ENCODE data around the gene UPK1A. TPM values are rescaled to one million over a fixed set of nuclear protein-coding genes. Genes with fewer than 3 reads are reported as not detected.
"Not testable (repeated sequence)": the region's sequence is repeated elsewhere in the genome, so short reads cannot be mapped to it uniquely, and the experiment has no call there.

Gene UPK1A
- polyA plus RNA-seq, 3 donors from 2014 or later: not detected

- no peak overlapping the region for H3K27ac Mint-ChIP-seq
- H3K4me3 Mint-ChIP-seq: no peak overlapping the region
- no peaks in the 10 kb centered on the region for H3K9me3 Mint-ChIP-seq
- H3K4me1 Mint-ChIP-seq: peaks cover 6 to 8% of the 10 kb centered on the region in 2 donors
- DNase-seq: no peak
- H3K27me3 Mint-ChIP-seq (ENCODE audit: low read depth in 3 of 3): peaks cover 5 to 14% (median 11%) of the 10 kb centered on the region in 3 donors
- no peaks in the 10 kb centered on the region for H3K36me3 Mint-ChIP-seq
Observed at GRCh38 chr19:35675589-35676140, 9.3 kb downstream of the UPK1A start.

- H3K4me3 Mint-ChIP-seq: no peak overlapping the region
- no peaks in the 10 kb centered on the region for H3K9me3 Mint-ChIP-seq
- no peak for DNase-seq
- H3K27ac Mint-ChIP-seq: no peak overlapping the region
- H3K36me3 Mint-ChIP-seq: no peaks in the 10 kb centered on the region
- H3K27me3 Mint-ChIP-seq (ENCODE audit: low read depth in 3 of 3): peaks cover 0 to 2% (median 1%) of the 10 kb centered on the region in 3 donors
- no peaks in the 10 kb centered on the region for H3K4me1 Mint-ChIP-seq
Observed at GRCh38 chr19:35689836-35690235, 23.5 kb downstream of the UPK1A start.

GRCh38 chr19:35691106-35691505 lies 24.8 kb downstream of the UPK1A start:
- not testable (repeated sequence) for H3K36me3 Mint-ChIP-seq; DNase-seq; H3K27me3 Mint-ChIP-seq (ENCODE audit: low read depth in 3 of 3); H3K4me1 Mint-ChIP-seq; H3K9me3 Mint-ChIP-seq; H3K27ac Mint-ChIP-seq; H3K4me3 Mint-ChIP-seq

DNA sequence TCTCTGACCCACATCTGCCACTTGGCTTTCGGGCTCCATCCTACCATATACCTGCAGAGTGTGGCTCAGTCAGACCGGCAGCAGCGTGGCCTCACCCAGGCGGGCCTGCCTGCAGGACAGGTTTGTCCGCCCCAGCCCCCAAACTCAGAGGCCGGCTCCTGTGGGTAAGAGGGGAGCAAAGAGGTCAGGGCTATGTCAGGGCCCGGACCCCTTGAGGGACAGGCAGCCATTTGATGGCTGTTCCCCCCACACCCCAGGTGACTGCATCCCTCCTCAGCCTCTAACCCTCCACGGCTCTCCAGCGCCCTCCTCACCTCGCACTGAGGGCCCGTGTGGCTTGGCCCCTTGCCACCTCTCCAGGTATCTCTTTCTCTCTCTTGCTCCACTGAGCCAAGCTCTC lies 25.7 kb downstream of the UPK1A start:
- no peak for DNase-seq
- peaks cover 0 to 1% (median 0%) of the 10 kb centered on the region in 3 donors for H3K27me3 Mint-ChIP-seq (ENCODE audit: low read depth in 3 of 3)
- no peaks in the 10 kb centered on the region for H3K36me3 Mint-ChIP-seq
- no peak overlapping the region for H3K27ac Mint-ChIP-seq
- no peaks in the 10 kb centered on the region for H3K4me1 Mint-ChIP-seq
- H3K9me3 Mint-ChIP-seq: no peaks in the 10 kb centered on the region
- H3K4me3 Mint-ChIP-seq: no peak overlapping the region

- H3K27ac Mint-ChIP-seq: no peak overlapping the region
- H3K27me3 Mint-ChIP-seq (ENCODE audit: low read depth in 3 of 3): peaks cover 0 to 1% (median 0%) of the 10 kb centered on the region in 3 donors
- no peaks in the 10 kb centered on the region for H3K4me1 Mint-ChIP-seq
- H3K36me3 Mint-ChIP-seq: no peaks in the 10 kb centered on the region
- no peak for DNase-seq
- H3K4me3 Mint-ChIP-seq: no peak overlapping the region
- H3K9me3 Mint-ChIP-seq: no peaks in the 10 kb centered on the region
Observed at GRCh38 chr19:35693422-35693821, 27.1 kb downstream of the UPK1A start.

GRCh38 chr19:35693835-35694599 lies 27.7 kb downstream of the UPK1A start:
- Mint-ChIP-seq H3K36me3 (no peaks in the 10 kb centered on the region), H3K4me1 (no peaks in the 10 kb centered on the region), H3K27me3 (ENCODE audit: low read depth in 3 of 3) (peaks cover 0 to 1% (median 0%) of the 10 kb centered on the region in 3 donors), H3K4me3 (no peak overlapping the region), H3K27ac (no peak overlapping the region), H3K9me3 (no peaks in the 10 kb centered on the region)
- DNase-seq: peak; percentile 81 to 87 (median 83)

DNA sequence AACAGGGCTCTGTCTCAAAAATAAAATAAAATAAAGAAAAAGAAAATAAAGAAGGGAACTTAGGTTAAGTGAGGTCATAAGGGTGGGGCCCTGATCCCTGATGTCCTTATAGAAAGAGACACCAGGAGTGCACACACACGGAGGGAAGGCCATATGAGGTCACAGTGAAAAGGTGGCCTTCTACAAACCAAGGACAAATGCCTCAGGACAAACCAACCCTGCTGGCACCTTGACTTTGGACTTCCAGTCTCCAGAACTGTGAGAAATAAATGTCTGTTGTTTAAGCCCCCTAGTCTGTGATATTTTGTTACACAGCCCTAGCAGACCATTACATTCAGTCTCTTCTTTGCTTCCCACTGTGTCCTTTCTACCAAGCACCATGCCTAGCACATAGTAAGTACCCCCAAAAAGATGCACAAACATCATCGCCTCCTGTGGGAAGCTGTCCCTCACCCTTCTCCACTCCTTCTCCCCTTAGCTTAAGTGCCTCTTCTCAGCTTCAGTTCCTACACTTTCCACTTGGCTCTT lies 29.6 kb downstream of the UPK1A start:
- H3K9me3 Mint-ChIP-seq: no peaks in the 10 kb centered on the region
- no peaks in the 10 kb centered on the region for H3K36me3 Mint-ChIP-seq
- peaks cover 0 to 1% (median 1%) of the 10 kb centered on the region in 3 donors for H3K27me3 Mint-ChIP-seq (ENCODE audit: low read depth in 3 of 3)
- no peaks in the 10 kb centered on the region for H3K4me1 Mint-ChIP-seq
- no peak overlapping the region for H3K4me3 Mint-ChIP-seq
- no peak overlapping the region for H3K27ac Mint-ChIP-seq
- no peak for DNase-seq

DNA sequence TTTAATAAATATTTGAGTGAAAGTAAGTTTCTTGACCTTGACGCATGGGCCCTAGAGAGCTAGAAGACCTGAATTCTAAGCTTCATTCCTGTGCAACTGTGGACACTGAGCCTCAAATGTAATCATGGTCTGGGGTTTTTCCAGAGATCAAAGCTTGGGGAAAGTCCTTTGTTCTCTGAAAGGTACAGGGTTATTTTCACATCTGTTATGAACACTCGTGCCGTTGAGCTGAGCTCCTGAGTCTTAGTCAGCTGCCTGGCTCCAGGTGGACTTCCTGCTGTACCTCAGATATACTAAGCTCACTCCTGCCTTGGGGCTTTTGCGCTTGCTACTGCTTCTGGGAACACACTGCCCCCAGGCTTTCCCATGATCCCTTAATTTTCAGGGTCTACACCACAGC lies 30.5 kb downstream of the UPK1A start:
- Mint-ChIP-seq H3K9me3 (no peaks in the 10 kb centered on the region), H3K27me3 (ENCODE audit: low read depth in 3 of 3) (peaks cover 0 to 3% (median 1%) of the 10 kb centered on the region in 3 donors), H3K27ac (no peak overlapping the region), H3K36me3 (no peaks in the 10 kb centered on the region), H3K4me1 (no peaks in the 10 kb centered on the region), H3K4me3 (no peak overlapping the region)
- no peak for DNase-seq

DNA sequence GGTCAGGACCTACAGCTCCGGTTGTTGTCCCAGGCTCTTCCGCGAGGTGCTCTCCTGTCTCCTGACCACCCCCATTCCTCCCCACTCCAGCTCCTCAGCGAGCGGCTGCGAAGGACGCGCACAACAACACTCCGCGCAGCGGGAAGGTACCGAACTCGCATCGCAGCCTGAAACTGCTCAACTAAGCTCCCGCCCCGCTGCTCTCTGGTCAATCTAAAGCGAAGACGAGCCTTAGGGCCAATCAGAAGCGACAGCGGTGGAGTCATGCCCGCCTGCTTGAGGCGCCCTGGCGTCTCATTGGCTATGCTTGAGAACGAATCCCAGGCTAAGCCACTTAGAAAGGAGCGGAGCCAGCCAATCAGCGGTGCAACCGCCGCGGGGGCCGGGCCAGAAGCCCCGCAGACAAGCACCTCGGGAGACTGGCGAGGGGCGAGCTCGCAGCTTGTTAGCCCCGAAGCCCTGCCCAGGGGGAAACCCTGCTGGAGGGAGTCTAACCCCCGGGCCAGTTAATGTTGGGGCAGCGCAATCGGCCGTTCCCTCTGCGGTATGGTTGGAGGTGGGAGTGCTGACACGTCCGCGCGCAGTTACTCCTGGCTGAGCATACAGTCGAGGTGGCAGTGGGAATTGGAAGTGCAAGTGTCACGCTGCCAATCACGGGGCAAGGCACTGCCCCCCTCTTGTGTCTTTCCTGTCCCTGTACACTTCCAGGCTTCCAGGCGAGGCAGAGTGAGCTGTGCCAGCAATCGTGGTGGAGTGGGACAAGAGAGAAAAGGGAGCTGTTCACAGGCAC lies 36.1 kb downstream of the UPK1A start:
- DNase-seq: peak; percentile 86 to 89 (median 87)
- Mint-ChIP-seq H3K4me1 (peaks cover 5 to 9% of the 10 kb centered on the region in 2 donors), H3K4me3 (peak overlapping the region; percentile 94 to 99 (median 96)), H3K36me3 (no peaks in the 10 kb centered on the region), H3K9me3 (no peaks in the 10 kb centered on the region), H3K27ac (peak overlapping the region; percentile 35 to 91 (median 84)), H3K27me3 (ENCODE audit: low read depth in 3 of 3) (peaks cover 0 to 9% (median 2%) of the 10 kb centered on the region in 3 donors)

GRCh38 chr19:35703343-35703742 lies 37.0 kb downstream of the UPK1A start:
- H3K4me1 Mint-ChIP-seq: peaks cover 5 to 9% of the 10 kb centered on the region in 2 donors
- H3K27ac Mint-ChIP-seq: no peak overlapping the region
- no peaks in the 10 kb centered on the region for H3K9me3 Mint-ChIP-seq
- peaks cover 2 to 9% (median 2%) of the 10 kb centered on the region in 3 donors for H3K27me3 Mint-ChIP-seq (ENCODE audit: low read depth in 3 of 3)
- H3K36me3 Mint-ChIP-seq: no peaks in the 10 kb centered on the region
- no peak for DNase-seq
- peak overlapping the region in 1 of 5 donors; percentile 96 for H3K4me3 Mint-ChIP-seq

DNA sequence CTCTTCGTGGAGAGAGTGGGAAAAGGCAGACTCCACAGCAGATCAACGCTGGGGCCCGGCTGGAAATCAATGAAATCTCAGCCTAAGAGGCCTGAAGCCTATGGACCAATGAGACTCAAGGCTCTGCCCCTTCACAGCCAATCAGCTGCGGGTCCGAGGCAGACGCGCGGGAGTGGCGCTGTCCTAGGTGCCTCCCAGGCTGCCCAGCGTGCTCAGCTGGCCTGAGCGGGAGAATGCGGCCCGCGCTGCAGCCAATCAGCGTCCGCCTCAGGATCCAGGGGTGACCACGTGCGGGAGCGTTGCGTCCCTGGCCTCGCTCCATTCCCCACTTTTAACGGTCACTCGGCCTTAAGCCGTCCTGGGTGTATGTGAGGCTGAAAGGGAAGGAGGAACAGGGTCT lies 37.9 kb downstream of the UPK1A start, which contains the start of gene ZBTB32:
TSS of gene ZBTB32 (plus strand) at position 341 of the 400 bp plus-strand sequence. CDS start 10,069 bp downstream, outside the sequence.
- Mint-ChIP-seq H3K4me3 (no peak within 1 kb of the TSS), H3K9me3 (no peaks in the 10 kb centered on the region), H3K27me3 (ENCODE audit: low read depth in 3 of 3) (peaks cover 2 to 9% (median 2%) of the 10 kb centered on the region in 3 donors), H3K36me3 (no peaks in the 10 kb centered on the region), H3K27ac (no peak within 1 kb of the TSS), H3K4me1 (peaks cover 5 to 9% of the 10 kb centered on the region in 2 donors)
- no peak for DNase-seq

DNA sequence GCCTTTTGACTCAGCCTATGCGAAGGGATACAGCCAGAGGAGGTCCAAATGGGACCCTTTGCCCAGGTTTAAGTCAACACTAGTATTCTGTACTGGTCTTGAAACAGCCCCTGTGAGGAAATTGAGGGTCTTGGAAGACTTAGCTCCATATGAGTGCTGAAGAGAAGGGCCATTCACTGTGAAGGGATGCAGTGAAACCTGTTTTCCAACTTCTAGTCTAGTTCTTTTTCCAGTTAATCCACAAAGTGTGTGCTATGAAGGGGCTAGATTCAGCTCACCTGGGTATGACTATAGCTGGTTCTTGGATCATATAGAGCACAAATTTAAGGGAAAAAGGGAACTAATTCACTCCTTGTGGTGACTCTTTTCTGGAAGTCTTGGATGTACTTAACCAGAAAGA lies 42.1 kb downstream of the UPK1A start:
- no peaks in the 10 kb centered on the region for H3K9me3 Mint-ChIP-seq
- H3K27me3 Mint-ChIP-seq (ENCODE audit: low read depth in 3 of 3): peaks cover 2 to 4% (median 3%) of the 10 kb centered on the region in 3 donors
- DNase-seq: no peak
- no peaks in the 10 kb centered on the region for H3K4me1 Mint-ChIP-seq
- H3K27ac Mint-ChIP-seq: no peak overlapping the region
- no peak overlapping the region for H3K4me3 Mint-ChIP-seq
- no peaks in the 10 kb centered on the region for H3K36me3 Mint-ChIP-seq

GRCh38 chr19:35710784-35711723 lies 44.7 kb downstream of the UPK1A start:
- Mint-ChIP-seq H3K4me1 (peaks cover 3 to 6% of the 10 kb centered on the region in 2 donors), H3K9me3 (no peaks in the 10 kb centered on the region), H3K27me3 (ENCODE audit: low read depth in 3 of 3) (peaks cover 3 to 4% (median 4%) of the 10 kb centered on the region in 3 donors), H3K4me3 (no peak overlapping the region), H3K36me3 (no peaks in the 10 kb centered on the region), H3K27ac (peak overlapping the region in 1 of 6 donors; percentile 60)
- no peak for DNase-seq
